ENCODE data around the gene ZFYVE28. TPM values are rescaled to one million over a fixed set of nuclear protein-coding genes. Genes with fewer than 3 reads are reported as not detected.

ZFYVE28 gene
- total RNA-seq, 2 donors from 2014 or later: 6.6 to 30.2 TPM

GRCh38 chr4:2457481-2458295 lies 39.2 kb upstream of the ZFYVE28 start:
- H3K36me3 ChIP-seq: no peaks in the 10 kb centered on the region
- H3K27ac ChIP-seq: no peak overlapping the region
- intact Hi-C loops (cut with DNase I): no loop called here
- H3K4me1 ChIP-seq (replicated peaks): no peaks in the 10 kb centered on the region
- no peak for DNase-seq (ENCODE audit: low spot score)
- H3K4me3 ChIP-seq: no peak overlapping the region
- no peaks in the 10 kb centered on the region for H3K9me3 ChIP-seq
- TF ChIP-seq CTCF (IDR thresholded peaks at IDR 0.05) (no peak), POLR2AphosphoS5 (IDR thresholded peaks at IDR 0.05) (no peak), POLR2A (IDR thresholded peaks at IDR 0.05) (no peak)
- no peaks in the 10 kb centered on the region for H3K27me3 ChIP-seq (replicated peaks; ENCODE audit: insufficient read depth)
- 79% methylated on average over 24 of the region's 24 CpGs for WGBS

- WGBS: 79% methylated on average over 24 of the region's 25 CpGs
- no peaks in the 10 kb centered on the region for H3K27me3 ChIP-seq (replicated peaks; ENCODE audit: insufficient read depth)
- no peaks in the 10 kb centered on the region for H3K4me1 ChIP-seq (replicated peaks)
- no peak overlapping the region for H3K27ac ChIP-seq
- intact Hi-C loops (cut with DNase I): no loop called here
- DNase-seq (ENCODE audit: low spot score): no peak
- no peaks in the 10 kb centered on the region for H3K9me3 ChIP-seq
- TF ChIP-seq POLR2AphosphoS5 (IDR thresholded peaks at IDR 0.05): no peak
- TF ChIP-seq CTCF (IDR thresholded peaks at IDR 0.05): no peak
- no peak for TF ChIP-seq POLR2A (IDR thresholded peaks at IDR 0.05)
- H3K4me3 ChIP-seq: no peak overlapping the region
- no peaks in the 10 kb centered on the region for H3K36me3 ChIP-seq
These were observed 33.7 kb upstream of the ZFYVE28 start for GRCh38 chr4:2451821-2452785.

GRCh38 chr4:2451036-2451520 lies 32.6 kb upstream of the ZFYVE28 start:
- Histone ChIP-seq H3K27ac (no peak overlapping the region), H3K4me1 (replicated peaks) (no peaks in the 10 kb centered on the region), H3K4me3 (no peak overlapping the region), H3K9me3 (no peaks in the 10 kb centered on the region), H3K36me3 (no peaks in the 10 kb centered on the region), H3K27me3 (replicated peaks; ENCODE audit: insufficient read depth) (no peaks in the 10 kb centered on the region)
- WGBS: 91% methylated on average over 7 of the region's 10 CpGs
- TF ChIP-seq POLR2A (IDR thresholded peaks at IDR 0.05) (no peak), CTCF (IDR thresholded peaks at IDR 0.05) (no peak), POLR2AphosphoS5 (IDR thresholded peaks at IDR 0.05) (no peak)
- DNase-seq (ENCODE audit: low spot score): no peak
- intact Hi-C loops (cut with DNase I): no loop called here

- WGBS: 78% methylated on average over 16 of the region's 16 CpGs
- intact Hi-C loops (cut with DNase I): no loop called here
These were observed 32.1 kb upstream of the ZFYVE28 start for GRCh38 chr4:2450394-2451035.

More at GRCh38 chr4:2450394-2451035, 32.1 kb upstream of the ZFYVE28 start:
- no peaks in the 10 kb centered on the region for H3K4me1 ChIP-seq (replicated peaks)
- no peaks in the 10 kb centered on the region for H3K27me3 ChIP-seq (replicated peaks; ENCODE audit: insufficient read depth)
- no peaks in the 10 kb centered on the region for H3K9me3 ChIP-seq
- TF ChIP-seq POLR2AphosphoS5 (IDR thresholded peaks at IDR 0.05): no peak
- no peak for TF ChIP-seq POLR2A (IDR thresholded peaks at IDR 0.05)
- TF ChIP-seq CTCF (IDR thresholded peaks at IDR 0.05): no peak
- H3K36me3 ChIP-seq: no peaks in the 10 kb centered on the region
- no peak for DNase-seq (ENCODE audit: low spot score)
- no peak overlapping the region for H3K27ac ChIP-seq
- H3K4me3 ChIP-seq: no peak overlapping the region
